GM19099 (cell line): Measurements from ENCODE around the gene MYLK3.

Source experiments
- POLR2A ChIP-seq: IDR thresholded peaks from 3 replicates; pipeline ENCODE4 v1.6.1; 2011; ENCODE audit warnings: low read depth; ENCODE audit not compliant: insufficient read length; ENCODE audit errors: extremely low read depth

Gene MYLK3

GRCh38 chr16:46736695-46737094 lies 11.4 kb downstream of the MYLK3 start:
- TF ChIP-seq POLR2A: no peak

- no peak for TF ChIP-seq POLR2A
Observed at GRCh38 chr16:46733319-46733830, 14.8 kb downstream of the MYLK3 start.

DNA sequence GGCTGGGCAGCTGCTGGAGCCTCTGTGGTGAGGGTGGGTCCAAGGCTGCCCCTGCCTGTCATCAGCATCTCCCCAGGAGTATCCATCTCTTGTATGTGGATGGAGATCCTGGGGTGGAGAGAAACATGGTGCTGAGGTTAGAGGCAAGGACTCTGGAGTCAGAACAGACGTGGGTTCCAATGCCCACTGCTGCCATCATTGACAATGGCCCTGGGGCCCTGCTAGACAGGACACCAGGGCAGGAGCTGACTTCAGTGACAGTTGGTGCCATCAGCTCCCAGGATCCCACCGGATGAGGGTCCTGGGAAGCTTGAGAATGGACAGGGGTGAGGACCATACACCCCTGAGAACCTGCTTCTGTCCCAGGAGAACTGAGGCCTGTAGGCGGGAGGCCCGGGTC lies 15.6 kb downstream of the MYLK3 start:
- no peak for TF ChIP-seq POLR2A

GRCh38 chr16:46731691-46732555 lies 16.2 kb downstream of the MYLK3 start:
- no peak for TF ChIP-seq POLR2A

GRCh38 chr16:46730801-46731690 lies 17.1 kb downstream of the MYLK3 start:
- TF ChIP-seq POLR2A: no peak

GRCh38 chr16:46730126-46730525 lies 18.0 kb downstream of the MYLK3 start:
- TF ChIP-seq POLR2A: no peak

GRCh38 chr16:46729326-46729995 lies 18.7 kb downstream of the MYLK3 start:
- no peak for TF ChIP-seq POLR2A

DNA sequence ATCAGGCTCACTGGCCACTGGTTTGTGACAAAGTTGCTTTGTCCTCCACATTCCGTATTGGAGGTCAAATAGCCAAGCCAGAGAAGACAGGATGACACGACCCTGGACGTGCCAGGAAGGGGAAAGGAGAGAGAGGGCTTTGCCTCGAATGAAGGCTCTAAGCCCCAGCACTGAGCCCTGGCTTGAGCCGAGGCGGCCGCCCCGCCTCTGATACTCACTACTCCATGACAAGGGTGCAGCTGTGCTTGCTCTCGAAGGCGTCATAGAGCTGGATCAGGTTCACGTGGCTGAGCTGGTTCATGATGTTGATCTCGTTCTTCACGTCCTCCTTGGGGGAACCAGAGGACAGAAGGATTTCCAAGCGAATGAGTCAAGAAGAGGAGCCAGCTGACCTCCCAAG lies 19.3 kb downstream of the MYLK3 start:
- TF ChIP-seq POLR2A: no peak

DNA sequence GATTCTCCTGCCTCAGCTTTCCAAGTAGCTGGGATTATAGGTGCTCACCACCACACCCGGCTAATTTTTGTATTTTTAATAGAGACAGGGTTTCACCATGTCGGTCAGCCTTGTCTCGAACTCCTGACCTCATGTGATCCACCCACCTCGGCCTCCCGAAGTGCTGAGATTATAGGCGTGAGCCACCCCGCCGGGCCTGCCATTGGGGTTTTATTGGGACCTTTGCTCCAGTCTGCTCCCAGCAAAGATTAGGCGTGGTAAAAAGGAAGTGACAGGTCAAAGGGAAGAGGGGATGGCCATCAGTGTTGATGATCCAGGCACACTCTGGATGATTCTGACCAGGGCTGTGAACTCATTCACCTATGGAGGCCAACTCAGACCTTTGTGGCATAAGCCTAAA lies 20.5 kb downstream of the MYLK3 start:
- TF ChIP-seq POLR2A: no peak

GRCh38 chr16:46727184-46727583 lies 21.0 kb downstream of the MYLK3 start:
- TF ChIP-seq POLR2A: no peak

- no peak for TF ChIP-seq POLR2A
Observed at GRCh38 chr16:46721885-46722284, 26.3 kb downstream of the MYLK3 start.

GRCh38 chr16:46720619-46721018 lies 27.5 kb downstream of the MYLK3 start:
- no peak for TF ChIP-seq POLR2A

GRCh38 chr16:46719528-46719927 lies 28.6 kb downstream of the MYLK3 start:
- TF ChIP-seq POLR2A: no peak

DNA sequence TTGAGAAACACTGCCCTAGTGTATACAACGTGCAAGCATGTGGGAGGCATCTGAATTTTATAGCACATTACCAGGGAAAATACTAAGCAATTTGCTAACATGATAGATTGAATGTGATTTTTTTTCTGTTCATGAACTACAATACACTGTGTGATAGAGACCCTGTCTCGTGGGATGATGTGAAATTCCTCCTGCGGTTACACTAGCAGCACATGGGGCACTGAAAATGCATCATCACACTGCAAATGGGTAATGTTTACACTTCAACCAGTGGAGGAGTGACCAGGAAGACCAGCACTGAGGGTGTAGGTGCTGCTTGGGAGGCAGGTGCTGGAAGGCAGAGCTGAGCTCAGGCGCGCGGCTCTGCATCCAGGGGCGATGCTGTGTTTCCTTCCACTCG lies 29.9 kb downstream of the MYLK3 start:
- no peak for TF ChIP-seq POLR2A

GRCh38 chr16:46717692-46718091 lies 30.5 kb downstream of the MYLK3 start:
- no peak for TF ChIP-seq POLR2A

- no peak for TF ChIP-seq POLR2A
Observed at GRCh38 chr16:46715769-46716305, 32.3 kb downstream of the MYLK3 start.
